HTERT RPE-1 (cell line): ENCODE measurements around the gene ADCK2.
"Not testable (repeated sequence)": the region's sequence is repeated elsewhere in the genome, so short reads cannot be mapped to it uniquely, and the experiment has no call there.

Experiments used
- in situ Hi-C: fragments of 300-500 bp; cut with MboI; formaldehyde crosslinking; loops from 4 replicates; pipeline ENCODE4 v1.14.3; 2020; ENCODE audit warnings: low sequenced_read_pairs

Gene ADCK2

GRCh38 chr7:140673063-140673773, 473 bp downstream of the ADCK2 start:
- in situ Hi-C loops, result no loop called here

DNA sequence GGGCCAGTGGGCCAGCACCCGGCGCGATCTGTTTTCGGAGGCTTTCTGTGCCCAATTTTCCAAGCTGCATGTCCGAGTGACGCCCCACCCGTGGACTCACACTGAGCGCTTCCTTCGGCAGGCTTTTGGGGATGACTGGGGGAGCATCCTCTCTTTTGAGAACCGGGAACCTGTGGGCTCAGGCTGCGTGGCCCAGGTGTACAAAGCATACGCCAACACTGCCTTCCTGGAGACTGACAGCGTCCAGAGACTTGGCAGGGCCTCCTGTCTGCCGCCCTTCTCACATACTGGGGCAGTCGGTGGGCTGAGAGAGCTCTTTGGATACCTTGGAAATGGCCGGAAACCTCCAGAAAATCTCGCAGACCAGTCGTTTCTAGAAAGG, 1.0 kb downstream of the ADCK2 start:
- in situ Hi-C loops, result no loop called here

GRCh38 chr7:140674356-140674800, 1.6 kb downstream of the ADCK2 start:
- in situ Hi-C loops, result no loop called here

DNA sequence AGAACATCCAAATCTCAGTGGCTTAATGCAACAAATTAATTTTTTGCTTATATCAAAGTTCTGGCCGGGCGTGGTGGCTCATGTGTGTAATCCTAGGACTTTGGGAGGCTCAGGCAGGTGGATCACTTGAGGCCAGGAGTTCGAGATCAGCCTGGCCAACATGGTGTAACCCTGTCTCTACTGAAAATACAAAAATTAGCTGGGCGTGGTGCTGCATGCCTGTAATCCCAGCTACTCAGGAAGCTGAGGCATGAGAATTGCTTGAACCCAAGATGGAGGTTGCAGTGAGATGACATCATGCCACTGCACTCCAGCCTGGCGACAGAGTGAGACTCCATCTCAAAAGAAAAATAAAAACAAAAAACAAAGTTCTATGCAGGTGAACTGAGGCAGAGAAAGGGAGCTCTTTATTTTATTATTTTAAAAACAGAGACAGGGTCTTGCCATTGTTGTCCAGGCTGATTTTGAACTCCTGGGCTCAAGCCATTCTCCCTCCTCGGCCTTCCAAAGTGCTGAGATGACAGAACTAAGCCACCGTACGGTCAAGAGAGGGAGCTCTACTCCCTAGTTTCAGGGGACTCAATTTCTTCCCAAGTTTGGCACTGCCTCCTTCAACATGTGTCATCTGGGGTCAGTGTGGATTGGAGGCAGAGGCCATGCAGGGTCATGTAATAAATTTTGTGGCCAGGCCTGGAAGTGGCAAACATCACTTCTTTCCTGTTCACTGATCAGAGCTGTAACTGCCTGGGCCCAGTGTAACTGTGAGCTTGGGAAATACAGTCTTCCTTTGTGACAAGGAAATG, 2.4 kb downstream of the ADCK2 start:
- in situ Hi-C loops, result no loop called here

- in situ Hi-C loops, result no loop called here
These were observed 3.0 kb downstream of the ADCK2 start for GRCh38 chr7:140675726-140676125.

- in situ Hi-C loops, result no loop called here
These were observed 3.6 kb downstream of the ADCK2 start for GRCh38 chr7:140676306-140676705.

- in situ Hi-C loops, result not testable (repeated sequence)
These were observed 4.2 kb downstream of the ADCK2 start for GRCh38 chr7:140676956-140677355.

- in situ Hi-C loops, result no loop called here
These were observed 4.8 kb downstream of the ADCK2 start for GRCh38 chr7:140677496-140677895.

- in situ Hi-C loops, result no loop called here
These were observed 5.5 kb downstream of the ADCK2 start for GRCh38 chr7:140678081-140678815.

DNA sequence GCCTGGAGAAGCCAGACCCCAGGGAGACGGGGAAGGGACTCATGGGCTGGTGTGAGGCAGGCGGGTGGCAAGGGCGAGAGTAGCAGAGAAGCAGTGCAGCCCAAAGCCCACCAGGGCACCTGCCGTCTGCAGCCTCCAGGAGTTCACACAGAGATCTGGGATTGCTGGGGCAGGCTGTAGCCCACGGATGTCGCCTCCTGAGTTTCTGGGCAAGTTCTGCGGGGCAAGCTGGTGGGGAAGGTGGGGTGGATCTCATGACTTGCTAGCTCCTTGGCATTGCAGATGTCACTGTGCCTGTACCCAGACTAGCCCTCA, 6.0 kb downstream of the ADCK2 start:
- in situ Hi-C loops, result no loop called here

DNA sequence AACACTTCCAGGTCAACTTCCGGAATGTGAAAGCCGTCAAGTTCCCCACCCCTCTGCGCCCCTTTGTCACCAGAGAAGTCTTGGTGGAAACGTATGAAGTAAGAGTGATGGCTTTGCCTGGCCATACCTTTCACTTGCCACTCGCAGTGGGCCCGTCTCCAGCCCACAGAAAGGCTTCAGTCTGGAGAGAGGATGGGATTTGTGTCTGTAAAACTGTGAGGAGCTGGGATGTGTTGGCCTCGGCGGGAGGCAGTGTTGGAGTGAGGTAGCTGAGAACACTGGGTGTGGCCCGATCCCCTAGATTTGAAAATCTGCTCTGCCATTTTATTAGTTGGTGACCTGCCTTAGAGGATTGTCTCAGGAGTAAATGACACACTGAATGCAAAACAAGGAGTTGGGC, 6.4 kb downstream of the ADCK2 start:
- in situ Hi-C loops, result no loop called here

DNA sequence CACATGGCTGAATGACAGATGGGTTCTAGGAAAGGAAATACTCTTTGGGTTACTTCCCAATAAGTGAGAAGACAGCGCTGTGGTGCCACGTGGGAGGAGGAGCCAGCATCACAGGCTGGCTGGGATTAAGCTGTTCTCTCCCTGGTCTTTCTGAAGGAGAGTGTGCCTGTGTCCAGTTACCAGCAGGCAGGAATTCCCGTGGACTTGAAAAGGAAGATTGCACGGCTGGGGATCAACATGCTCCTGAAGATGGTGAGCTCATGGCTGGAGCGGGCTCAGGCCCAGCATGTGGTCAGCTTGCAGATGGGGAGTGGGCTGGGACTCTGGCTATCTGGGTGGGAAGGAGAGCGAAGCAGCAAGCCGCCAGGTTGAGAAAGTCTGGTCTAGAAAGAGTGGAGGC, 8.1 kb downstream of the ADCK2 start:
- in situ Hi-C loops, result no loop called here

DNA sequence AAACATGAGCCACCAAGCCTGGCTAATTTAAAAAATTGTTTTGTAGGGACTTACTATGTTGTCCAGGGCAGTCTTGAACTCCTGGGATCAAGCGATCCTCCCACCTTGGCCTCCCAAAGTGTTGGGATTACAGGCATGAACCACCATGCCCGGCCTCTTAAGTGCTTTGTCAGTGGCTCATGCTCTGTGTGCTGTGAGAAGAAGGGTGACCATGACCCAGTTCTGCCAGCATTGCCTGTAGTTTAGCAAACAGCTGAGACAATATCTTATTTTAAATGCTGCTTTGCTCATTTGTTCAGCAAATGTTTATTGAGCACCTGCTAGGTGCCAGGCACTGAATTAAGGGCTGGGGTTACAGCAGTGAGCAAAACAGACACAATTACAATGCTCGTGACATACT, 9.0 kb downstream of the ADCK2 start:
- in situ Hi-C loops, result no loop called here

- in situ Hi-C loops, result no loop called here
These were observed 10.9 kb downstream of the ADCK2 start for GRCh38 chr7:140683657-140684056.

- in situ Hi-C loops, result no loop called here
These were observed 11.6 kb downstream of the ADCK2 start for GRCh38 chr7:140684066-140684950.

DNA sequence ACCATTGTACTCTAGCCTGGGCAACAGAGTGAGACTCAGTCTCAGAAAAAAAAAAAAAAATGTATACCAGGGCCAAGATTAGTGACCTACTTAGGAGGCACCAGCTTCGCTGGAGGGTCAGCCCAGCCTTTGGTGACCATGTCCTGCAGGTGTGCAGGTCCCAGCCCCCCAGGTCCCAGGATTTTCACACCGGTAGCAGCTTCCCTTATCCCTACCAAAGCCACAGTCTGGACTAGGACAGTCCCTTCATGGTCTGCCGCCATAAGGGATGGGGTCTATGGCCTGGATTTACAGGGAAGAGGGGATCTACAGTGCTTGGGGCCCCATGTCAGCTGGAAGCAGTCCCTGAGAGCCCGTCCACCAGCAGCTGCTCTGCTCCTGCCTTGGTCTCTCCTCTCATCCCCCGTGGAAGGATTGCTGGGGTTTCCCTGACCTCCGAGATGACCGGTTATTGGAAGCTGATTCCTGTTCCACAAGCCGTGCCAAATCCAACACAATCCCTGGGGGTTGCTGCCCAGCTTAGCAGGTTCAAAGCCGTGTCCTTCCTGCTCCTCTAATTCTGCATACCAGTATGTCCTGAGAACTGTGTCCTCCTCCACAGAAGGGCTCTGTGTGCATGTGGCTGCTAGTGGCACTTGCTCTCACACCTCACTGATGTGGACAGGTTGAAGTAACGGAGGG, 12.8 kb downstream of the ADCK2 start:
- in situ Hi-C loops, result no loop called here

DNA sequence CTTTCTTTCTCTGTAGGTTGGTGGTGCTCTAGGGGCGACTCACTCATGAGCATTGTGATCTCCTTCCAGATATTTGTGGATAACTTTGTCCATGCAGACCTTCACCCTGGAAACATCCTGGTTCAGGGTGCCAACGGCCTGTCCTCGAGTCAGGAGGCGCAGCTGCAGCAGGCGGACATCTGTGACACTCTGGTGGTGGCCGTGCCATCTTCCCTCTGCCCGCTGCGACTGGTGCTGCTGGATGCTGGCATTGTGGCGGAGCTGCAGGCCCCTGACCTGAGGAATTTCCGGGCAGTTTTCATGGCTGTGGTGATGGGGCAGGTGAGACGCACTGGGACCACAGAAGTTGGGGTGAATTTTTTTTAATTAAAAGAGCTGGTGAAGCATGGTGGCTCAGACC, 14.2 kb downstream of the ADCK2 start:
- in situ Hi-C loops, result no loop called here

DNA sequence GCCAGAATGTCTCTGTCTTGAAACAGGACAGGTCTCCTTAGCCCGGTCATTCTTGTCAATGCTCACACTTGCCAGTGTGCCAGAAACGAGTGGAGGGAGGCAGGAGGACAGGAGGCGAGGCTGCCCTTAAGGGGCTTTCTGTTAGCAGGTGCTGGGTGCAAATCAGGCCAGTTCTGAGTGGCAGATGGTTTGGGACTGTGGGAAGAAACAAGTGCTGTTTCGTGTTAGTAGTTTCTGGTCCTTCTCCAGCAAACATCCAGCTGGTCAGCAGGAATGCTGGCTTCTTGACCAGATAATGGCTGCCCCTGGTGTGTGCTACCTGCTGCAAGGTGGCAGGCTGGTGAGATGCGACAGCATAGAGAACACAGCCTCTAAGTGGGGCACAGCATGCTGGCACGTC, 15.6 kb downstream of the ADCK2 start:
- in situ Hi-C loops, result no loop called here

DNA sequence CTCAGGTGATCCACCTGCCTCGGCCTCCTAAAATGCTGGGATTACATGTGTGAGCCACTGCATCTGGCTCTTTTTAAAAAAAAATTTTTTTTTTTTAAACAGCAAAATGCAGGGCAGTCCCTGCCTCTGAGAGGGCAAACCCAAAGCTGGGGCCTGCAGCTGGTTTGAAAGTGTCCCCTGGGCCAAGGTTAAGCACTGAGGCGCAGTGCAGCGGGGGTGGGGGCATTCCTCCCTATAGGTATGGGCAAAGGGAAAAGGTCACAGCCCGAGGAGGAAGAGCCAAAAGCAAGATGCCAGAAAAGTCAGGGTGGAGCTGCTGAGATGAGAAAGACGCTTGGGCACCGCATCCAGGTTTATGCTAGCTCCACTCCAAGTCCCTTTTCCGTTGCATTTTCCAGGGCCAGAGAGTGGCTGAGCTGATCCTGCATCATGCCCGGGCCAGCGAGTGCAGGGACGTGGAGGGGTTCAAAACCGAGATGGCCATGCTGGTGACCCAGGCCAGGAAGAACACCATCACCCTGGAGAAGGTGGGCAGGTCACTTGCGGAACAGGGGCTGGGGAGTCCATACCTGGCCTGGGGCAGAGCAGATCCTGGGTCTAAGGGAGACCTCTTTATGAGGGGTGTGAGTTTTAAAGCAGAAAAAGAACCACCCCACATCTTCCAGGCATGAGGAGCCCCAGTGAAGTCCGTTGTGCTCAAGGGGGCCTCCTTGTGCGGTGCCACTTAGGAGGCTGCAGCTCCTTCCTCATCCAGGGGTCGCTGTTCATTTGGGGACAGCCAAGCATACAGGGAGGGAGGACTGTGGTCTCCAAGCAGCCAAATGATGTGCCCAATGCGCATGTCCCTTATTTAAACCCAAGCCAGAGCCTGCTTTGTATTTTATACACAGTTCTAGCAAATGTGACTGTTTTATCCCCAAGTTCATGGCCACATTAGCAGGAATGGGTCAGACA, 16.7 kb downstream of the ADCK2 start:
- in situ Hi-C loops, result no loop called here
